ELR (cell line): ENCODE results near the gene ITPR3.

Source experiments
- DNase-seq: peaks from one replicate; pipeline ENCODE4 v3.0.0-alpha.2; 2015; ENCODE audit warnings: low read depth

ITPR3 gene

GRCh38 chr6:33620856-33621710, at the start of gene ITPR3:
ITPR3 (plus strand) TSS chr6:33621322; CDS start chr6:33621603, 281 bp downstream.
- peak; percentile 80 for DNase-seq

DNA sequence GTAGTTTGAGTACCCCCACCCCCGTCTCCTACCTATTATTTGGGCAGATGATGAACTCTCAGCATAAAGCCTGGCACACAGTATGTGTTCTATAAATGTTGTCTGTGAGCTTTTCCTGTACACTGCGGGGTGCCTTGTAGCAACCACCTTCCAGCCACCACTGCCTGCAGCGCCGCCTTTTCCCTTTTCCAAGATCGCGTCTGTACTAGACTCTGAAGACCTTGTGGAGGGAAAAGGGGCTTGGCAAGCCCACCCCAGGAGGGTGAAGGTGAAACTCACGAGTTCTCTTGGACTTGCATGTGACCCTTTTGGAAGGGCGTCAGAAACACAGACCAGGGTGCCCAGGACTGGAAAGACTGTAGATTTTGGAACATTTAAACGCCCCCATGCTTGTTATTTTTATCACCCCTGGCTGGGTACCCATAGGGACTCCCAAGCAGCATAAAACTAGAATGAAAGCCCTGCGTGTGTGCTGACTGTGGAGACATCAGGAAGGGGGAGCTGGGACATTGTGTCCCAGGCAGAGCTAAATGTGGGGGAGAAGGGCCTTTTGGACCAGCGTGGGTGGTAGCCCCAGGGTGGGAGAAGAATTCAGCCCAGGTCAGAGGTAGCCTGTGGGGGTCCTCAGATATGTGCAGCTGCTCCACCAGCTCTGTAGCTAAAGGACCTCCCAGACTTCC, 49.3 kb upstream of the ITPR3 start:
- no peak for DNase-seq

DNA sequence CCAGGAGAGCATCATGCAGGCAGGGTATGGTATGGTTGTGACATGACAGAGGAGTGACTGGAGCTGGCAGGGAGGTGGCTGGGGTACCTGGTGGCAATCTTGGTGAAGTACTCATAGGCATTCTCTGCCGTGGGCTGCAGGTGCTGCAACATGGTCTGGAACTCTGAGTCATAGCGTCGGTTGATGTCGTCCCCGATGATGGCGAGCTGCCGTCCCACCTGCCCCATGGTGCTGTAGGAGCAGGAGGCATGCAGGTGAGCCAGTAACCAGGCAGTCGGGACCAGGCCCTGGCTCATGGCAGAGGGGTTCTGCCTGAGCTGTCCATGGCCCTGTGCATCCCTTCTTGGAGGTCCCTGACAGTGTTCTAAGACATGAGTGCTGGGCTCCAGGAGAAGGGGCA, 45.9 kb upstream of the ITPR3 start:
- no peak for DNase-seq

DNA sequence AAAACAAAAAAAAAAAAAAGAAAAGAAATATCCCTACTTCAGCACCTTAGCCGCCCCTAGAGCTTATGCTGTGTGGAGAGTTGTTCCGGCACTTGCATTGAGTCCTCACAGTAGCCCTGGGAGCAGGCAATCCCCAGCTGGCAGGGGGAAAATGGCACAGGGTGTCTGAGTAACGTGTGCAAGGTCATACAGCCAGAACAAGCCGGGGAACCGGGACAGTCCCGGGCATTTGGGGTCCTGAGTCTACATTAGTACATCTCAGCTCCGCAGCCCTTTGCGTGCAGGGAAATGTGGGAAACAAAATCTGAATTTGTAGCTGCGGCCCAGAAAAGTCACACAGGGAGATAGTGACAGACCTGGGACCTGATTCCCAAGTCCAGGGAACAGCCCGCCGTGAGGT, 44.5 kb upstream of the ITPR3 start:
- DNase-seq: no peak

DNA sequence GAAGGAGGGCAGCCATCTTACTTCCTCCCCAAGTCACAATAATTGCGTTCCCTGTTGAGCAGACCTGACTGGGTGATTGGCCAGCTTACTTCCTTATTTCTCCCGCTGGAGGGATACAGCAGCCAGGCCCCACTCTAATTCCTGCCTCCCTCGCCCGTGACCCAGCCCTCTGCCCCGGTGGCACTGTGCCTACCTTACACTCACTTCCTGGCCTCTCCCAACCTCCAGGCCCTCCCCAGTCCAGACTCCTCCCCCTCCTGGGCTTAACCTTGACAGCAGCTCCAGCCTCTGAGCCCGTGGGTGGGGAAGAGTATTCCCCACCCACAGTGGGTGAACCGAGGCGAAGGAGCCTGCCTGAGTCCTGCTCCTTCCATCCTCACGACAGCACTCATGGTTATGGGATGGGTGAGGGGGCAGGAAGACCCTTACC, 44.0 kb upstream of the ITPR3 start:
- no peak for DNase-seq

DNA sequence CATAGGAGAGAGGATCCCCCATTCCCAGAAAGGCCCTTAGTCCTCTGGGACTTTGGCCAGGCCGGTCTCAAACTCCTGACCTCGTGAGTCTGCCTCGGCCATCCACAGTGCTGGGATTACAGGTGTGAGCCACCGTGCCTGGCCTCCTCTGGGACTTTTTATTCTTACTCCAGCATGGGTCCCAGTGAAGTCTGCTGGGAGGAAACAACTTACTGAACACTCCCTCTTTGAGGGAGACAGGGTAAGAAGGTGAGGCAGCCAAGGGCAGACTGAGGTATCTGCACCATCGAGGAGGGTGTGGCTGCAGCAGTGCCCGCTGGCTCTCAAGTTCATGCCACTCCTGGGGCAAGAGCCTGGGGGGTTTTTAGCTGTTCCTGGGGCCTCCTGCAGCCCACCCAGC, 43.4 kb upstream of the ITPR3 start:
- no peak for DNase-seq

GRCh38 chr6:33578164-33578563, 43.0 kb upstream of the ITPR3 start:
- no peak for DNase-seq

DNA sequence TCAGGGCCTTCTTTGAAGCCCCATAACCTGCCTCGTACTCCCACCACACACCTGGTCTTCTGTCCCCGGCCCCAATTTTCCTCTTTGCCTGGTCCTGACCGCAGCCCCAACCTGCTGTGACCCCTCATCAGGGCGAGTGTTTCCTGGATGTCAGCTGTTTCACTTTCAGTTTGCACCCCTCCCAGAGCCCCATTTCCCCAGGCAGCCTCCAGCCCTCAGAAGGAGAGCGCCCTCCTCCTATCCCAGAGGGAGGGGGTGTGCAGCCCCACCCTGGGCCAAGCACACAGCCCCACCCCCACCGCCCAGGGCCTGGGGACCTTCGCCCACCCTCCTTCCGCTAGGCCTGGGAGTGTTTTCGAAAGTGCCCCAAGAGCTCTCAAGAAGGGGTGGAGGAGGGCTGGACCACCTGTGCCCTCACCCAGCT, 42.5 kb upstream of the ITPR3 start:
- DNase-seq: no peak

DNA sequence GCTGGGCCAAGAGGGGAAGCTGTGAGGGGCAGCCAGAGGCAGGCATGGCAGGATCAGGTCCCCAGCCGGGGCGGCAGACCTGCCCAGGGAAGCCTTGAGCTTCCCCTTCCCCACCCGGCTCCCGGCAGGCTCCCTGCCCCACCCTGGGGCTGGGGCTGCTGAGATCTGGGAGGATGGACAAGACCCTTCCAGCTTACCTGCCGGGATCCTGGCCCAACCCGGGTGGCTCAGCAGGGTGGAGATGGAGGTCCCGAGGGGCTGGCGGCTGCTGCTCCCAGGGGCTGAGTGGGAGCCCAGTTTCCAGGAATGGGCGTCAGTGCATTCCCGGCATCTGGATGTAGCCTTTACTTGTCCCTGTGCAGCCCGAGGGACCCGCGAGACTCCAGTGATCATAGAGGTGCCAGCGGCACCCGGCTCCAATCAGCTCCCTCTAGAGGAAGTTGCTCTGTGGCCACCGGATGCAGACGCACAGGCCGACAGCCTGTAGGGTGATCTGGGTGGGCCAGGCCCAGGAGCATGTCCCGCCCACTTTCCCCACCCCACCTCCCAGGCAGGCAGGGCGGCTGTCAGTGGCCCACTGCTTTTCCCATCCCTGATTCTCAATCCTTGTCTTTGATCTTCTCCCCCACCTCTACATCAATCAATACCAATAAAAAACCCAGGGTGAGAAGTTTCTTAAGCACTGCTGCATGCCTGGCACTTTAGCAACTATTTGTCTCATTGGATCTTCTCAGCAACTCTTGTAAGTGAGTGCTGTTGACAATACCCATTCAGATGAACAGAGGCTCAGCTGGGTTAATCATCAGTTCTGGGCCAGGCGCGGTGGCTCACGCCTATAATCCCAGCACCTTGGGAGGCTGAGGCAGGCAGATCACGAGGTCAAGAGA, 41.1 kb upstream of the ITPR3 start, which contains the start of gene BAK1:
BAK1 (minus strand) TSS at position 449 of the 887 bp plus-strand sequence. CDS start 2,672 bp downstream, outside the sequence.
- DNase-seq: peak; percentile 93

DNA sequence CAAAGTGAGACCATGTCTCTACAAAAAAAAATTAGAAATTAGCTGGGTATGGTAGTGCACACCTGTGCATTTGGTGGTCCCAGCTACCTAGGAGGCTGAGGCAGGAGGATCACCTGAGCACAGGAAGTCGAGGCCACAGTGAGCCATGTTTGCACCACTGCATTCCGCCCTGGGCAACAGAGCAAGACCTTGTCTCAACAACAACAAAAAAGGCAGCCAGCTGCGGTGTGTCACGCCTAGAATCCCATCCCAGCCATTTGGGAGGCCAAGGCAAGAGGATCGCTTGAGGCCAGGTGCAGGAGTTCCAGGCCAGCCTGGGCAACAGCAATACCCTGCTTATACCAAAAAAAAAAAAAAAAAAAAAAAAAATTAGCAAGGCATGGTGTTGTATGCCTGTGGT, 39.9 kb upstream of the ITPR3 start:
- no peak for DNase-seq

DNA sequence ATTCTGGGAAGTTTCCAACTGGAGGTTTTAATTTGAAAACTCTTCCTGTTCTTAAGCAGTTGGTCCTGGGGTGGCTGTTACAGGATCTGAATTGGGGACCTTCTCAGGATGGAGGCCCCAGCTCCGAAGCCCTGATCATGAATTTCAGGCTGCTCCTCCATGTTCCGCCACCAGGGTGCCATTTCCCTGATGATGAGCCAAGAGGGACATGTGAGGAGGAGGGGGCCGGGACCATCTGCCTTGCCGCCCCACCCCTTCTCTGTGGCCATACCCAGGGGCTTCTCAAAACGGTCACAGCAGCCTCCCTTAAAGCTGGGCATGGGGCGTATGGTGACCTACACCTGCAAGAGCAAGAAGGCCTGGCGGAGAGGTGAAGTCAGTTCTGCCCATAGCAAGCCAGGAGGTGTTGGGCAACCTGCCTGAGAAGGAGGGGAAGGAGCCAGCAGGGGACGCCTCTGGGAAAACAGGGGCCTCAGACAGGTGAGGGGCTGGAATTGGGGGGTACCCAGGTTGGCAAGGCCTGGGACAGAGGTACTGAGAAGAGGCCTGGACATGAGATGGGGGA, 37.4 kb upstream of the ITPR3 start:
- peak; percentile 59 for DNase-seq

- DNase-seq: no peak
These were observed 36.3 kb upstream of the ITPR3 start for GRCh38 chr6:33584700-33585402.

DNA sequence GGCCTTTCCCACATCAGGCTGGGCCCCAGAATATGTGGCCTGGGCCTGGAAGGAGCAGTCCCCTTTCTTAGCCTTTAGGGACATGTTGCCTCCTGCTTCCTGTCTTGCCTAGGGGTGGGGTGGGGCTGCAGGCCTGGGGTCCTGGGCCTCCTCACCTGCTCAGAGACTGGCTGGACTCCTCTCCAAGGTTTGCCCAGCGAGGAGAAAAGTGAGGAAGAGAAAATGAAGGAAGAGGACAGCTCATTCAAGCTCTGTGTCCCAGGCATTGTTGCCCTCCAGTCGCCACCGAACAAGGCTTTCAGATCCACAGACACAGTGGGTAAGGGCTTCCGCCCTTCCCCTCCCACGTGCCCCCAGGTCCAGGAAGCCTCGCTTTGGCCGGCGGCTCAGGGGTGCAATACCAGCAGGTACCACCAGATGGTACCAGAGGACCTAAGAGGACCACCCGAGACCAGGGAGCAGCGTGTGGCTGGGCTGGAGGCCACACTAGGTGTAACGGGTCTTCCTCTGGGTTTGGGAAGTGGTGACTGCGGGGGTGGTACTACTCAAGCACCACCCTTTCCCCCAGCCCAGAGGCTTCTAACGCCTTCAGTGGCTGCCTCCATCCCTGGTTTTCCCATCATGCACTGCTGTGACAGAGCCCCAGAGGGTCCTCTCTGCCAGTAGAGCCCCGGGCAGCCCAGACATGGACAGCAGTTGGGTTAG, 35.6 kb upstream of the ITPR3 start:
- peak; percentile 86 for DNase-seq

DNA sequence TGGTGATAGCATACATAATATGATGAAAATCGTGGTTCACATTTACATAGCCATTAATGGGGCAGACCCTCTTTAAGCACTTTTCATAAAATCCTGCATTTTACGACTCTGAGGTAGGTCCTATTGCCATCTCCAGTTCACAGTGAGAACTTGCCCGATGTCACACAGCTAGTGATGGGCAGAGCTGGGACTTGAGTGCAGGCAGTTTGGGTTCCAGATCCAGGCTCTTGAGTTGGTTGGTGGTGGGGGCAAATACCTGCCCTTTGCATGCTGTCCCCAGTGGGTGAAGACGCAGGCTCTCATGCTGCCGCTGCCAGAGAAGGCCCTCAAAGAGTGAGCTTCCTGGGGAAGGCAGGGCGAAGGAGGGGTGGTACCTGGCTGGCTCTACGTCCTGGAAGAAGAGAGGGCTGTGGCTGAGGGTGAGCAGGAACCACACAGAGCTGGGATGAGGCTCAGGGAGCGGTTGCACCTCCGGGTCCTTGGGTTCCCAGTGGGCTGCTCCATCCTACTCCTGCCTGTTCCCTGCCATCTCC, 34.9 kb upstream of the ITPR3 start:
- no peak for DNase-seq

DNA sequence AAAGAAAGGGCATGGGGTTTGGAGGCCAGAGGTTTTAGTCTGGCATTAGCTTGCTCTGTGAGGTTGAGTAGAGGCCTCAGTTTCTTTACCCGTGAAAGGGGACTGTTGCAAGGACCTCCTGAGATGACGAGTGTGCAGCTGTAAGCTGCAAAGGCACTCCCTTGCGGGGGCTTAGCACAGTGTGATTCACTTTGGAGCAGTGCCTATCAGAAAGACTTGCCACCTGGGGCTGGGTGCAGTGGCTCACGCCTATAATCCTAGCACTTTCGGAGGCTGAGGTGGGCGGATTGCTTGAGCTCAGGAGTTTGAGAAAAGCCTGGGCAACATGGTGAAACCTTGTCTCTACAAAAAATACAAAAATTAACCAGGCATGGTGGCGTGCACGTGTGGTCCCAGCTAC, 33.6 kb upstream of the ITPR3 start:
- no peak for DNase-seq

- DNase-seq: no peak
These were observed 32.2 kb upstream of the ITPR3 start for GRCh38 chr6:33588894-33589293.

GRCh38 chr6:33589392-33589730, 31.8 kb upstream of the ITPR3 start:
- no peak for DNase-seq

DNA sequence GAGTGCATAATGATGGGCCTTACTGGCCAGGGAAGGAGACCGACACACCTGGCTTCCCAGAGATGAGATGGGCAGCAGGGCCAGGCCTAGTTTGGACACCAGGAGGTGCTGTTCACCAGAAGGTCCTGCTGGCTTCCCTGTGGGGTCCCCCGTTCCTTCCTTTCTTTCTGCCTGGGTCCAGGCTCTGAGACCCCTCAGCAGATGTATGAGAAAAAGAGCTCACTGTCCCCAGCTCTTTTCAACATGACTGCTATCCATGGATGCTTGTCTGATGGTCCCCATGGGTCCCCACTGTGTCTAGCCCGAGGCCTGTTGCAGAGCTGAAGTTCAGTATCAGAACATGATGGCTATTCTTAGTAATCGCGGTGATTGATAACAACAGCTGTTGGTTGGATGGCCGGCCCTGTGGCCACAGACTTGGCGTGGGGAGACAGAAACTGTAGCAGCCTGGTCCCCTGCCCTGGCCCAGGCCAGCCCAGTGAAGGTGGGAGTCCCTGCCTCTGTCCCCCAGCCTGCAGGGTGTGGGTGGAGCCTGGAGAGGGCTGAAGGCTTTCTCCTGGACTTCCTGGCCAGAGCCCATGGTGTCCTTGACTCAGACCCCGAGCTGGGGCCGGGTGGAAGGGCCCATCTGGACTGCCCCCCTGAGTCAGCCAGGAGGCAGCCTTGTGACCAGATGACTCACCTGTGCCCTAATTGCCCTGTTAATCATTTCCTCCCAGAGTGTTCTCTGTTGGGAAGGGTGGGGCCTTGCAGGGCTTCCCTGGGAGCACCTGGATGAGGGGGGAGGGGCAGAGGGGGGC, 31.2 kb upstream of the ITPR3 start:
- peak; percentile 99 for DNase-seq

GRCh38 chr6:33590531-33591198, 30.5 kb upstream of the ITPR3 start:
- peak; percentile 61 for DNase-seq
